ENCODE measurements around the gene FNDC3B.

GRCh38 chr3:172355836-172356235 lies 316.5 kb downstream of the FNDC3B start:
- TF ChIP-seq CTCF (IDR thresholded peaks at IDR 0.05) (no peak), POLR2A (IDR thresholded peaks at IDR 0.05) (no peak)
